Neural crest cell (in vitro differentiated cells): ENCODE data around the gene PPP1R1B. TPM values are rescaled to one million over a fixed set of nuclear protein-coding genes. Genes with fewer than 3 reads are reported as not detected.

Experiments
- DNase-seq: peaks from one replicate; pipeline ENCODE4 v3.0.0; 2021; ENCODE audit warnings: low read depth, mixed read lengths, low spot score
- H3K27ac Mint-ChIP-seq: one replicate; pipeline ENCODE4 v1.8.0; 2021; ENCODE audit warnings: mild to moderate bottlenecking, mixed read lengths; ENCODE audit not compliant: unreplicated experiment
- H3K27me3 Mint-ChIP-seq: 2 replicates; pipeline ENCODE4 v1.8.0; 2021; ENCODE audit warnings: low read depth, mild to moderate bottlenecking, mixed read lengths
- H3K36me3 Mint-ChIP-seq: 2 replicates; pipeline ENCODE4 v1.8.0; 2021; ENCODE audit warnings: low read depth, mild to moderate bottlenecking, mixed read lengths
- H3K4me1 Mint-ChIP-seq: 2 replicates; pipeline ENCODE4 v1.8.0; 2021; ENCODE audit warnings: mixed read lengths
- H3K4me3 Mint-ChIP-seq: one replicate; pipeline ENCODE4 v1.8.0; 2021; ENCODE audit warnings: mild to moderate bottlenecking, mixed read lengths
- H3K9me3 Mint-ChIP-seq: 2 replicates; pipeline ENCODE4 v1.8.0; 2021; ENCODE audit warnings: mixed read lengths
- long read RNA-seq: library from polyadenylated mRNA; unstranded; transcript quantifications from one replicate; pipeline ENCODE4 v2.0.0, GENCODE V29; 2020
- total RNA-seq: library from RNA; stranded (reverse); gene quantifications from 2 replicates; pipeline ENCODE4 v1.2.1, GENCODE V29; 2021
- TF ChIP-seq, protein P1 (sequence below): fragments of 200-600 bp; sonication (generic); conservative IDR thresholded peaks from 2 replicates; pipeline ENCODE4 v1.5.0; 2021; ENCODE audit warnings: antibody characterized with exemption, mild to moderate bottlenecking

The PPP1R1B gene
- not detected in 2 replicates for total RNA-seq
- long read RNA-seq, result 0 reads

DNA sequence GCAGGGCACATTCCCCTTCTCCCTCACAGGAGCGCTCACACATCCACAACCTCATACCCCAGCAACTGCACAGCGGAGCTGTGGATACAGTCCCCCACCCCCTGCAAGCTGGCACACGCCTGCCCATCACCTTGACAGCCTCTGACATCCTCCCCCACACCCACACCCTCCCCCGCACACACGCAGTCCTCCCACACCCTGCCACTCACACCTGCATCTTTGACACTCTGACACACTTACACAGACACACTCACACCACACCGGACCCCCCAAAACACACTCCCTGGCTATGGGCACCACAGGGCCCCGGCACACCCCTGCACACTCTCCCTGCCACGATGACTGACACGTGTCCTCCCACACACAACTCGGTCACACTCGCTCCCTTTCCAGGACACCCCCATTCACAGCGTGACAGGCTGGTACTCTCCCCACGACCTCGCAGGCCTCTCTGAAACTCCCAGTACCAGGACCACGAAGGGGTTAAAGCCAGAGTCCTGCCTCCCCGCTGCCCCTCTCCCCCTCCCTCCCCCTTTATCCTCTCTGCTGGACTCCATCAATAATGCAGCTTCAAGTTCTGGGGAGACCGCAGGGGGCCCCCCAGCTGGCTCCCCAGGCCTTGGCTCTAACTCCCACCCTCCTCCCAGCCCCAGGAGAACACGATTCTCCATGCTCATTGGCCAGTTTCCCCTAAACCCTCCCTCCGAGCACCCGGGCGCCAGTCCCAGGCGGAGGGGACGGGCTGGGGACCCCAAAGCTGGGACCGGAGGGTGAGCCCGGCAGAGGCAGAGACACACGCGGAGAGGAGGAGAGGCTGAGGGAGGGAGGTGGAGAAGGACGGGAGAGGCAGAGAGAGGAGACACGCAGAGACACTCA lies at the start of gene PPP1R1B:
PPP1R1B (plus strand) TSS at position 782 of the 876 bp plus-strand sequence. CDS start 441 bp downstream, outside the sequence.
- no peak for DNase-seq
- TF ChIP-seq, protein P1, sequence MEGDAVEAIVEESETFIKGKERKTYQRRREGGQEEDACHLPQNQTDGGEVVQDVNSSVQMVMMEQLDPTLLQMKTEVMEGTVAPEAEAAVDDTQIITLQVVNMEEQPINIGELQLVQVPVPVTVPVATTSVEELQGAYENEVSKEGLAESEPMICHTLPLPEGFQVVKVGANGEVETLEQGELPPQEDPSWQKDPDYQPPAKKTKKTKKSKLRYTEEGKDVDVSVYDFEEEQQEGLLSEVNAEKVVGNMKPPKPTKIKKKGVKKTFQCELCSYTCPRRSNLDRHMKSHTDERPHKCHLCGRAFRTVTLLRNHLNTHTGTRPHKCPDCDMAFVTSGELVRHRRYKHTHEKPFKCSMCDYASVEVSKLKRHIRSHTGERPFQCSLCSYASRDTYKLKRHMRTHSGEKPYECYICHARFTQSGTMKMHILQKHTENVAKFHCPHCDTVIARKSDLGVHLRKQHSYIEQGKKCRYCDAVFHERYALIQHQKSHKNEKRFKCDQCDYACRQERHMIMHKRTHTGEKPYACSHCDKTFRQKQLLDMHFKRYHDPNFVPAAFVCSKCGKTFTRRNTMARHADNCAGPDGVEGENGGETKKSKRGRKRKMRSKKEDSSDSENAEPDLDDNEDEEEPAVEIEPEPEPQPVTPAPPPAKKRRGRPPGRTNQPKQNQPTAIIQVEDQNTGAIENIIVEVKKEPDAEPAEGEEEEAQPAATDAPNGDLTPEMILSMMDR, result no peak
- H3K36me3 Mint-ChIP-seq, result no peaks in the 10 kb centered on the region
- peaks cover 90% of the 10 kb centered on the region for H3K27me3 Mint-ChIP-seq
- H3K9me3 Mint-ChIP-seq, result no peaks in the 10 kb centered on the region
- no peak within 1 kb of the TSS for H3K27ac Mint-ChIP-seq
- peaks cover 8% of the 10 kb centered on the region for H3K4me1 Mint-ChIP-seq
- no peak within 1 kb of the TSS for H3K4me3 Mint-ChIP-seq

DNA sequence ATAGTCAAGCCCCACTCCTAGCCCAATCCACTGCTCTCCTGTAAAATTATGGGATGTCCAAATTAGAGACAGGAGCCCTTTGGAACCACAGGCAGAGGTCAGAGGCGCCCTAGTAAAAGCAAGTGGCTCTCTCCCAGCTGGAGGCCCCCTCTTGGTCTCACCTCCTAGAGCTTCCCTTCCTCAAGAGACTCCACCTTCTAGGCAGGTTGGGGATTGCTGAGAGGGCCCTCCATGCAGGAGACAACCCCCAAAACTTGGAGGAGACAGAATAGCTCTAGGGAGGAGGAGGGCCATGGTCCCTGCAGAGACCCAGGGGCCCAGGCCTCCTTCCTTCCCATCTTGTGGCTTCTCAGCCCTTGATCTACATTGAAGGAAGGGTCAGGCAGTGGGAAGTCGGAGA lies 48.5 kb upstream of the PPP1R1B start:
- Mint-ChIP-seq H3K4me3 (no peak overlapping the region), H3K27me3 (peaks cover 30% of the 10 kb centered on the region), H3K4me1 (peaks cover 17% of the 10 kb centered on the region), H3K27ac (no peak overlapping the region), H3K9me3 (no peaks in the 10 kb centered on the region), H3K36me3 (no peaks in the 10 kb centered on the region)
- TF ChIP-seq, protein P1, result no peak
- no peak for DNase-seq

DNA sequence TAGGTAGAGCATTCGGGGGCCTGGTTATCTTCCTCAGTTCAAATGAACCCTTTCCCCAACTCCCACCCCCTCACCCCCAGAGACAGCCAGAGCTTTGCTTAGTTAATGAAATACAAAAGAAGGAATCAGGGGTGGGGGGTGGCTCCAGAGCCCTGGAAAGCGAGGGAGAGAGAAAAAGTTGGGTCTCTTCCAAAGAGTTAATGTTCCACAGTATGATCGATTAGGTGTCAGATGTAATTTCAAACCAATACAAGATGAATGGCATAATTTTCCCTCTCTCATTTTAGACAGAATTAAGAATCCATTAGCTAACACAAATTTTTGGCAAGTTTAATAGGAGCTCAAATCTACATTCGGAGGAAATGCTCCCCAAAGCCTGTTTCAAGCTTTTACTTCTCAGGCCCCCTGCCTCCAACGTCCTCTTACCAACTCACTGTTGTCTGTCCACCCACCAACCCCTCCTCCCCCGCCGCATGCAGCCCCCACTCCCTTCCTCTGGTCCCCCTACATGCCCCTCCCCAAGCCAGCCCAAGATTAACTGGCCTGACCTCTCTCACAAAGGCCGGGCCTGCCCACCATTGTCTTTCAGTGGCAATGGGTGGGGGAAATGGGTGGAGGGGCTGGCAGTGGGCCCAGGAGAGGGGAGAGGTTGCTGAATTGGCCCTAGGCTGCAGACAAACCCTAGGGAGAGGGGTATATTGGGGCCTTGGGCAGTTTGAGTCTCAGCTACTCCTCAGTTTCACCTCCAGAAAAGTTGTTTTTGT lies 47.3 kb upstream of the PPP1R1B start:
- Mint-ChIP-seq H3K9me3 (no peaks in the 10 kb centered on the region), H3K36me3 (no peaks in the 10 kb centered on the region), H3K27ac (no peak overlapping the region), H3K4me1 (peaks cover 12% of the 10 kb centered on the region), H3K27me3 (peaks cover 37% of the 10 kb centered on the region), H3K4me3 (peak overlapping the region; percentile 53)
- TF ChIP-seq, protein P1, result no peak
- no peak for DNase-seq

DNA sequence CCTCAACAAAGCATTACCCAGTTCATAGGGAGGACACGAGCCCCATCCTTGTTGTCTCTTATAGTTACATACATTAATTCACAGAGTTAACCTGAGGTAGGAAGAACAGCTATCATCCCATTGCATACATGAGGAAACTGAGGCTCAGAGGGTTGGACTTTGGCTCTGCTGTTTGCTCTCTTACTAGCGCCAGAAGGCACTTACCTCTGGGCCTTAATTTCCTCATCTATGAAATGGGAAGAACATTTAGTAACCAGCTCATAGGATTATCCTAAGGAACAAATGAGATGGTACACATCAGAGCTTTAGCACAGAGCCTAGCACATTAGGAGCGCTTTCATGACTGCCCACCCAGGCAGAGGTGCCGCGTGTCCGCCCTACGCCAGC lies 46.7 kb upstream of the PPP1R1B start:
- TF ChIP-seq, protein P1, result no peak
- H3K4me3 Mint-ChIP-seq, result no peak overlapping the region
- H3K36me3 Mint-ChIP-seq, result no peaks in the 10 kb centered on the region
- H3K9me3 Mint-ChIP-seq, result no peaks in the 10 kb centered on the region
- peaks cover 12% of the 10 kb centered on the region for H3K4me1 Mint-ChIP-seq
- H3K27ac Mint-ChIP-seq, result no peak overlapping the region
- peaks cover 40% of the 10 kb centered on the region for H3K27me3 Mint-ChIP-seq
- no peak for DNase-seq

DNA sequence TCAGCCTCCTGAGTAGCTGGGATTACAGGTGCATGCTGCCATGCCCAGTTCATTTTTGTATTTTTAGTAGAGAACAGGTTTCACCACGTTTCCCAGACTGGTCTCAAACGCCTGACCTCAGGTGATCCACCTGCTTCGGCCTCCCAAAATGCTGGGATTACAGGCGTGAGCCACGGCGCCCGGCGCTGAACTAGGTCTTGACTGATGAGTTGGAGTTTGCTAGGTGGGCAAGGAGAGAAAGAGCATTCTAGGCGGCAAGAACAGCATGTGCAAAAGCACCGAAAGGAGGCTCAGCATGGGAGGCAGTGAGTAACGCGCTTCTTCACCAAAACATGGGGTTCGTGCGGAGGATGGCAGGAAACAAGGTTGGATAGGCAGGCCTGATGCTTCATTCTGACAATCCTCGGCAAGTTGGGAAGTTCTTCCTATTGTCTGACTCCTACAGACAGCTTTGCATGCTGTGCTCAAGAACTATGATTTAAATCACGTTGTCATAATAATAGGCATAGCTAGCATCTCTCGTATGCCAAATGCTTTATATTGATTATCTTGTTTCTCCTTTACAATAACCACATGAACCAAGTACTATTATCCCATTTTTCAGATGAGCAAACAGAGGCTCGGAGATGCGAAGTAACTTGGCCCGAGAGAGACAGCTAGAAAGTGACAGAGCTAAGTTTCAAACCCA lies 45.5 kb upstream of the PPP1R1B start:
- no peak overlapping the region for H3K4me3 Mint-ChIP-seq
- H3K27me3 Mint-ChIP-seq, result peaks cover 34% of the 10 kb centered on the region
- H3K9me3 Mint-ChIP-seq, result no peaks in the 10 kb centered on the region
- DNase-seq, result no peak
- peaks cover 12% of the 10 kb centered on the region for H3K4me1 Mint-ChIP-seq
- no peaks in the 10 kb centered on the region for H3K36me3 Mint-ChIP-seq
- H3K27ac Mint-ChIP-seq, result no peak overlapping the region
- TF ChIP-seq, protein P1, result no peak
